Mucosa of rectum (tissue), 2 donors: ENCODE measurements around the gene NAIF1.
A peak's percentile ranks its signal among the peaks of the same experiment; 100 is the strongest.

Experiments used
- H3K27ac ChIP-seq, 2 donors: one replicate each; pipeline ENCODE4 v1.7.0; 2013; ENCODE audit warnings: inconsistent platforms in 2 of 2, low read depth in 2 of 2, low read length in 2 of 2
- H3K27me3 ChIP-seq, 2 donors: one replicate each; pipeline ENCODE4 v1.7.0; 2013; ENCODE audit warnings: low read length in 2 of 2; ENCODE audit not compliant: control insufficient read depth in 2 of 2, insufficient read depth in 2 of 2
- H3K36me3 ChIP-seq, 2 donors: one replicate each; pipeline ENCODE4 v1.7.0; 2013; ENCODE audit warnings: low read length in 2 of 2; ENCODE audit not compliant: control insufficient read depth in 2 of 2, insufficient read depth in 2 of 2
- H3K4me1 ChIP-seq, 2 donors: one replicate each; pipeline ENCODE4 v1.7.0; 2013; ENCODE audit warnings: low read length in 2 of 2, mild to moderate bottlenecking in 1 of 2; ENCODE audit not compliant: control insufficient read depth in 2 of 2, insufficient read depth in 2 of 2
- H3K4me3 ChIP-seq, 2 donors: one replicate each; pipeline ENCODE4 v1.7.0; 2013; ENCODE audit warnings: low read length in 2 of 2
- H3K9ac ChIP-seq, 2 donors: one replicate each; pipeline ENCODE4 v1.7.0; 2013; ENCODE audit warnings: low read length in 2 of 2, low read depth in 1 of 2, mild to moderate bottlenecking in 1 of 2
- H3K9me3 ChIP-seq, 2 donors: one replicate each; pipeline ENCODE4 v1.7.0; 2013; ENCODE audit warnings: low read length in 2 of 2; ENCODE audit not compliant: control insufficient read depth in 2 of 2
- donor health status: healthy.
- donor health status: Normal muscosa, but diverticular disease.

The NAIF1 gene

GRCh38 chr9:128085943-128086342 is 18.8 kb upstream of the NAIF1 start:
- Histone ChIP-seq H3K27me3 (no peaks in the 10 kb centered on the region), H3K9me3 (no peaks in the 10 kb centered on the region), H3K27ac (peak overlapping the region; percentile 43 to 46), H3K4me1 (peaks cover 5 to 24% of the 10 kb centered on the region in 2 donors), H3K4me3 (no peak overlapping the region), H3K36me3 (peaks cover 0 to 4% of the 10 kb centered on the region in 2 donors), H3K9ac (no peak overlapping the region)

DNA sequence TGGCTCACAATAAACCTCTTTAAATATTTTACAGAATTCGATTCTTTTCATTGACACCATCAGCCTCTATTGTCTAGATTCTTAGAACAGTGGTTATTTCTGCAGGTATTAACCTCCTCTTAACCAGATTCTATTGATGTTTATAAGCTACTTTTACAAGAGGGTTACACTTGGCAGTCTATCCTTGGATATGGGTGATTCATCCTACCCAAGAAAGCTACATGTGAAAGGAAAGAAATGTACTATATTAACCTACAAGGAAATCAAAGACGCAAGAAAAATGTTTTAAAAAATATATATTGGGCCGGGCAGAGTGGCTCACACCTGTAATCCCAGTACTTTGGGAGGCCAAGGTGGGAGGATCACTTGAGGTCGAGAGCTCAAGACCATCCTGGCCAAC is 17.6 kb upstream of the NAIF1 start:
- Histone ChIP-seq H3K4me3 (no peak overlapping the region), H3K4me1 (peaks cover 10 to 33% of the 10 kb centered on the region in 2 donors), H3K9ac (no peak overlapping the region), H3K27me3 (no peaks in the 10 kb centered on the region), H3K36me3 (peaks cover 0 to 4% of the 10 kb centered on the region in 2 donors), H3K9me3 (no peaks in the 10 kb centered on the region), H3K27ac (no peak overlapping the region)

GRCh38 chr9:128082151-128082550 is 15.0 kb upstream of the NAIF1 start:
- Histone ChIP-seq H3K4me1 (peaks cover 25 to 44% of the 10 kb centered on the region in 2 donors), H3K9ac (no peak overlapping the region), H3K4me3 (no peak overlapping the region), H3K27ac (peak overlapping the region; percentile 39 to 64), H3K36me3 (peaks cover 0 to 4% of the 10 kb centered on the region in 2 donors), H3K27me3 (no peaks in the 10 kb centered on the region), H3K9me3 (no peaks in the 10 kb centered on the region)

DNA sequence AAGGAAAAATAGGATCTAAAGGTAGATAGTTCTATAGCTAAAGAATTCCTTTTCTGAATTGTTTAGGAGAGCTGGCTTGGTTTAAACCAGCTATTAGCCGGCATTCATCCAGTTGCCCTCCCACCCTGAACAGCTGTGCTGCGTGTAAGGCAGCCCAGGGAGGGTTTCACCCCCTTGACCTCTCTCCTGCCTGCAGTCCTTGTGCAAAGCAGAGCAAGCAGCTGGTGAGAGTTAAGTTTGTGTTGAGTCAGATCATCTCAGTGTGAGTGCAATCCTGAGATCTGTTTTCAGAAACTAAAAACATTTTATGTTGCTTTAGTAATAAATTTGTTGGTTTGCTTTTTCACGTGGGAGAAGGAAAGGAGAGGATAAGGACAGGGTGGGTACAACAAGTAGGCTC is 13.9 kb upstream of the NAIF1 start:
- H3K27me3 ChIP-seq, result no peaks in the 10 kb centered on the region
- H3K4me3 ChIP-seq, result no peak overlapping the region
- H3K27ac ChIP-seq, result peak overlapping the region; percentile 39 to 64
- peaks cover 0 to 4% of the 10 kb centered on the region in 2 donors for H3K36me3 ChIP-seq
- peaks cover 29 to 45% of the 10 kb centered on the region in 2 donors for H3K4me1 ChIP-seq
- no peaks in the 10 kb centered on the region for H3K9me3 ChIP-seq
- no peak overlapping the region for H3K9ac ChIP-seq

- no peak overlapping the region for H3K4me3 ChIP-seq
- no peak overlapping the region for H3K9ac ChIP-seq
- no peaks in the 10 kb centered on the region for H3K36me3 ChIP-seq
- H3K27ac ChIP-seq, result peak overlapping the region; percentile 91 to 94
- no peaks in the 10 kb centered on the region for H3K9me3 ChIP-seq
- H3K4me1 ChIP-seq, result peaks cover 29 to 43% of the 10 kb centered on the region in 2 donors
- H3K27me3 ChIP-seq, result no peaks in the 10 kb centered on the region
Observed at GRCh38 chr9:128080206-128080605, 13.1 kb upstream of the NAIF1 start.

GRCh38 chr9:128078504-128079434 is 11.6 kb upstream of the NAIF1 start:
- peak overlapping the region; percentile 91 to 94 for H3K27ac ChIP-seq
- no peaks in the 10 kb centered on the region for H3K36me3 ChIP-seq
- peak overlapping the region; percentile 49 to 63 for H3K9ac ChIP-seq
- H3K4me3 ChIP-seq, result peak overlapping the region; percentile 9 to 56
- no peaks in the 10 kb centered on the region for H3K27me3 ChIP-seq
- peaks cover 28 to 39% of the 10 kb centered on the region in 2 donors for H3K4me1 ChIP-seq
- H3K9me3 ChIP-seq, result no peaks in the 10 kb centered on the region

DNA sequence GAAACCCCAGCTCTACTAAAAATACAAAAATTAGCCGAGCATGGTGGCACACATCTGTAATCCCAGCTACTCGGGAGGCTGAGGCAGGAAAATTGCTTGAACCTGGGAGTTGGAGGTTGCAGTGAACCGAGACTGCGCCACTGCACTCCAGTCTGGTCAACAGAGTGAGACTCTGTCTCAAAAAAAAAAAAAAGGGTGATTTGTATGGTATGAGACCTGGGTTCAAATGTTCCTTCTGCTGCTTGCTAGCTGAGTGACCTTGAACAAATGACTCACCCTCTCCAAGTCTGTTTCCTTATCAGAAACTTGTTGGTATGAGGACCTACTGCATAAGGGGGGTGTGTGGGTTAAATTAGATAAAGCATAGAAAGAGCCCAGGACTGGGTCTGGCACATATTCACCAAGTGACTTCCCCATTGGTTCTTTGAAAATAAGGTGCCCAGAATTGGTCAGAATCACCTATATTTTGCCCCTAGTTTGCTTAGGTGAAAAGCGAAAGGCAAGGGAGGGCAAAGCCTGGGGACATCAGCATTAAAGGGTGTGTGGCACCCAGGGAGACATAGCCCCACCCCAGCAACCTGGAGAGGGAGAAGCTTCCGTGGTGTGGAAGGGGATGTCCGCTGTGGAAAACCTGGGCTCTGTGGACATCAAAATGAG is 10.9 kb upstream of the NAIF1 start:
- Histone ChIP-seq H3K4me1 (peaks cover 33 to 46% of the 10 kb centered on the region in 2 donors), H3K9me3 (no peaks in the 10 kb centered on the region), H3K9ac (peak overlapping the region; percentile 5 to 63), H3K4me3 (peak overlapping the region in 1 of 2 donors; percentile 56), H3K27me3 (no peaks in the 10 kb centered on the region), H3K27ac (peak overlapping the region; percentile 91 to 94), H3K36me3 (no peaks in the 10 kb centered on the region)

GRCh38 chr9:128073253-128073886 is 6.2 kb upstream of the NAIF1 start:
- H3K27me3 ChIP-seq, result no peaks in the 10 kb centered on the region
- no peaks in the 10 kb centered on the region for H3K36me3 ChIP-seq
- H3K9me3 ChIP-seq, result no peaks in the 10 kb centered on the region
- H3K27ac ChIP-seq, result peak overlapping the region; percentile 85 to 86
- H3K4me3 ChIP-seq, result peak overlapping the region in 1 of 2 donors; percentile 0
- peak overlapping the region in 1 of 2 donors; percentile 37 for H3K9ac ChIP-seq
- peaks cover 30 to 44% of the 10 kb centered on the region in 2 donors for H3K4me1 ChIP-seq

DNA sequence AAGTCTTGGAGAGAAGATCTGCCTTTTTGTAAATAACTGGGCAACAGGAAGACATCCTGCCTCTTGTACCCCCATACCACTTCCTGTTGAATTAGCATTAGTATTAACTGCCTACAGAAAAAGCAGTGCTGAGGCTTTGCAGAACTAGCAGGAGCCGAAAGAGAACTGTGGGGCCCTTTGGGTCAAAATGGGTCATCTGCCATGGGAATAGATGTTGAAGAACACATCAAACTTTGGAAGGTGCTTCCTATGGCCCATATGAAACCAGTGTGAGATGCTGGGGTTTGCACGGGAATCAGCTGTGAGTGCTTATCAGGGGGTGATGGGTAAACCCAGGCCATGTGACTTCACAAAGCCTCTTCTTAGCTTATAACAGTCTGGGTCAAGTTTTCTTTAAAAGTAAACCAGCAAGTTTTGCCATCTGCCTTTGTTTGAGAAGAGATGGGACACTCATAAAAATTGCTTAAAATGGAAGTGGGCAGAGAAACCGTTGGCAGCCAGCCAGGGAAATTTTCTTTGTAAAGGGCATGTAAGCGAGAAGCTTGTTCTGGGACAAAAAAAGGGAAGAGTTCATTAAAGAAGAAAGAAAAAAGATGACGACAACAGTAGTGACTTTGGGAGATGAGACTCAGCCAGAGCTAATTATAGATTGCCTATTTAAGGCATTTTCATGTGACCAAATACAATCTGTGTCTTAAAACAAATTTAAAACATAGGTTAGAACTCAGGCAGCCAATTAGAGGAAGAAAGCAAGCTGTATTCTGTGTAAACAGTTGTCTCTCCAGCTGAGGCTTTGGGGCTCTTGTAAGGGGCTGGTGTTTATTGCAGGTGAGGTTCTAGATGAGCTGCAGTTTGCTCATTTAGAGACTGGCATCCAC is 5.3 kb upstream of the NAIF1 start:
- peak overlapping the region; percentile 85 to 86 for H3K27ac ChIP-seq
- H3K9ac ChIP-seq, result peak overlapping the region; percentile 37 to 74
- H3K9me3 ChIP-seq, result no peaks in the 10 kb centered on the region
- no peaks in the 10 kb centered on the region for H3K27me3 ChIP-seq
- peaks cover 24 to 34% of the 10 kb centered on the region in 2 donors for H3K4me1 ChIP-seq
- H3K36me3 ChIP-seq, result no peaks in the 10 kb centered on the region
- peak overlapping the region; percentile 53 to 59 for H3K4me3 ChIP-seq
